A549 (cell line): ENCODE data around the gene LRP6. TPM values are rescaled to one million over a fixed set of nuclear protein-coding genes. Genes with fewer than 3 reads are reported as not detected.

Experiments used
- ATAC-seq, 2 experiments: fragments of 200-7000 bp in 1 of 2; fragments of >200 bp in 1 of 2; cut with Nextera tagmentation in 1 of 2; cut with Tn5 transposase in 1 of 2; 3 replicates each; pipeline versions ENCODE4 v1.8.0 to v1.9.1; 2018 to 2020; ENCODE audit warnings: mild to moderate bottlenecking in 1 of 2, moderate library complexity in 1 of 2
- CTCF ChIA-PET: fragments of 300-600 bp; sonication (Branson Sonifier 250); formaldehyde crosslinking; extraction: SDS; loops from one replicate; lab custom pipeline; 2021; ENCODE audit warnings: antibody characterized with exemption, inconsistent platforms; lab: Yijun Ruan, JAX
- POLR2A ChIA-PET: fragments of 350-600 bp; formaldehyde crosslinking; extraction: SDS; loops from one replicate; lab custom pipeline; 2021; ENCODE audit warnings: antibody characterized with exemption, inconsistent platforms; lab: Yijun Ruan, JAX
- DNase-seq, 2 experiments: peaks; one replicate each; pipeline versions ENCODE4 v3.0.0 to v3.0.0-alpha.2; 2011 to 2016; ENCODE audit warnings: low read depth in 1 of 2, low spot score in 1 of 2
- FAIRE-seq: peaks from 2 replicates; lab custom pipeline; 2011; peaks lifted over from hg19 to GRCh38; lab: Jason Lieb, UNC
- H3K27ac ChIP-seq, 2 experiments: fragments of >200 bp; sonication (Bioruptor Twin); formaldehyde crosslinking; 3 replicates each; pipeline ENCODE4 v1.5.1; 2016 to 2017
- H3K4me1 ChIP-seq: fragments of >200 bp; sonication (Bioruptor Twin); formaldehyde crosslinking; 3 replicates; pipeline ENCODE4 v1.6.1; 2016
- H3K4me2 ChIP-seq: fragments of >200 bp; sonication (Bioruptor Twin); formaldehyde crosslinking; 3 replicates; pipeline ENCODE4 v1.6.1; 2016
- H3K4me3 ChIP-seq: fragments of >200 bp; sonication (Bioruptor Twin); formaldehyde crosslinking; 3 replicates; pipeline ENCODE4 v1.5.1; 2016
- H3K9me3 ChIP-seq: fragments of >200 bp; sonication (Bioruptor Twin); formaldehyde crosslinking; 3 replicates; pipeline ENCODE4 v1.6.1; 2016
- ATOH8 ChIP-seq: fragments of 250-450 bp; sonication (Bioruptor Pico); IDR thresholded peaks from 2 replicates; pipeline ENCODE4 v1.5.0; 2020; ENCODE audit warnings: low read depth, mild to moderate bottlenecking, moderate library complexity
- BCL3 ChIP-seq: fragments of >200 bp; sonication (Bioruptor Twin); formaldehyde crosslinking; IDR thresholded peaks from 3 replicates; pipeline ENCODE4 v1.6.1; 2016
- BHLHE40 ChIP-seq: IDR thresholded peaks from 2 replicates; pipeline ENCODE4 v1.6.1; 2012; ENCODE audit warnings: low read depth, low read length, inconsistent platforms
- CEBPB ChIP-seq, 2 experiments: fragments of >200 bp in 1 of 2; sonication (Bioruptor Twin) in 1 of 2; formaldehyde crosslinking in 1 of 2; IDR thresholded peaks; 2 replicates each; pipeline ENCODE4 v1.6.1; 2012 to 2016
- CHD2 ChIP-seq: fragments of 150-350 bp; IDR thresholded peaks from 2 replicates; pipeline ENCODE4 v1.6.1; 2014; ENCODE audit warnings: low read length; ENCODE audit not compliant: partially characterized antibody
- E2F6 ChIP-seq: IDR thresholded peaks from 2 replicates; pipeline ENCODE4 v1.6.1; 2012; ENCODE audit warnings: low read depth, borderline replicate concordance
- ELK1 ChIP-seq: fragments of 150-350 bp; IDR thresholded peaks from 2 replicates; pipeline ENCODE4 v1.6.1; 2014; ENCODE audit warnings: low read depth, mild to moderate bottlenecking, low read length
- EP300 ChIP-seq, 2 experiments: fragments of >200 bp; sonication (Bioruptor Twin); formaldehyde crosslinking; IDR thresholded peaks; 2 replicates in 1 of 2; 3 replicates in 1 of 2; pipeline ENCODE4 v1.6.1; 2016 to 2017
- ESRRA ChIP-seq: fragments of 150-350 bp; IDR thresholded peaks from 2 replicates; pipeline ENCODE4 v1.6.1; 2014; ENCODE audit warnings: mild to moderate bottlenecking, low read length, borderline replicate concordance
- HES2 ChIP-seq: fragments of >200 bp; sonication (Bioruptor Twin); formaldehyde crosslinking; IDR thresholded peaks from 2 replicates; pipeline ENCODE4 v1.6.1; 2016
- HEYL ChIP-seq: fragments of 250-450 bp; sonication (Bioruptor Pico); IDR thresholded peaks from 2 replicates; pipeline ENCODE4 v1.8.0; 2021; ENCODE audit warnings: mild to moderate bottlenecking, moderate library complexity
- HMGXB4 ChIP-seq: fragments of 250-450 bp; sonication (Bioruptor Pico); IDR thresholded peaks from 2 replicates; pipeline ENCODE4 v1.5.0; 2021; ENCODE audit warnings: mild to moderate bottlenecking, moderate library complexity, borderline replicate concordance
- MAFK ChIP-seq: fragments of 450-650 bp; IDR thresholded peaks from 2 replicates; pipeline ENCODE4 v1.6.1; 2014; ENCODE audit not compliant: partially characterized antibody
- NFE2L2 ChIP-seq: fragments of 150-350 bp; conservative IDR thresholded peaks from 2 replicates; pipeline ENCODE4 v1.6.1; 2014; ENCODE audit warnings: low read length
- NR3C1 ChIP-seq: fragments of >200 bp; sonication (Bioruptor Twin); formaldehyde crosslinking; IDR thresholded peaks from 3 replicates; pipeline ENCODE4 v1.6.1; 2017
- PBX3 ChIP-seq: IDR thresholded peaks from 2 replicates; pipeline ENCODE4 v1.6.1; 2012
- POLR2A ChIP-seq: IDR thresholded peaks from 2 replicates; pipeline ENCODE4 v1.6.1; 2012; ENCODE audit warnings: mild to moderate bottlenecking, low read length
- RFX5 ChIP-seq: fragments of 450-650 bp; IDR thresholded peaks from 2 replicates; pipeline ENCODE4 v1.7.1; 2014; ENCODE audit warnings: antibody characterized with exemption, mild to moderate bottlenecking, moderate library complexity
- RNF2 ChIP-seq: fragments of 200-600 bp; sonication (generic); IDR thresholded peaks from 2 replicates; pipeline ENCODE4 v1.6.1; 2016; ENCODE audit warnings: low read depth, mild to moderate bottlenecking, antibody characterized with exemption, moderate library complexity, borderline replicate concordance
- SMC3 ChIP-seq: fragments of >200 bp; sonication (Bioruptor Twin); formaldehyde crosslinking; IDR thresholded peaks from 3 replicates; pipeline ENCODE4 v1.6.1; 2018; ENCODE audit warnings: inconsistent platforms
- SREBF2 ChIP-seq: fragments of 450-650 bp; IDR thresholded peaks from 2 replicates; pipeline ENCODE4 v1.6.1; 2014; ENCODE audit warnings: mild to moderate bottlenecking, moderate library complexity
- TFCP2L1 ChIP-seq: fragments of 250-450 bp; sonication (Bioruptor Pico); IDR thresholded peaks from 2 replicates; pipeline ENCODE4 v1.5.0; 2021; ENCODE audit warnings: mild to moderate bottlenecking
- TP53 ChIP-seq: fragments of 250-450 bp; sonication (Bioruptor Pico); IDR thresholded peaks from 2 replicates; pipeline ENCODE4 v1.5.0; 2021; ENCODE audit warnings: mild to moderate bottlenecking, moderate library complexity
- USF2 ChIP-seq: fragments of 450-650 bp; IDR thresholded peaks from 2 replicates; pipeline ENCODE4 v1.6.1; 2014; ENCODE audit warnings: antibody characterized with exemption
- ZC3H11A ChIP-seq: fragments of 450-650 bp; IDR thresholded peaks from 2 replicates; pipeline ENCODE4 v1.6.1; 2014; ENCODE audit warnings: antibody characterized with exemption, mild to moderate bottlenecking
- ZFP36 ChIP-seq: fragments of 450-650 bp; IDR thresholded peaks from 2 replicates; pipeline ENCODE4 v1.6.1; 2014; ENCODE audit warnings: borderline replicate concordance; ENCODE audit not compliant: partially characterized antibody
- ZSCAN20 ChIP-seq: fragments of 250-450 bp; sonication (Bioruptor Pico); IDR thresholded peaks from 2 replicates; pipeline ENCODE4 v1.8.0; 2022; ENCODE audit warnings: mild to moderate bottlenecking, moderate library complexity
- WGBS: methylation state at CpG from one replicate; pipeline ENCODE4 v1.1.6; 2017; ENCODE audit errors: missing lambda C conversion rate; 5-methylcytosine and 5-hydroxymethylcytosine counted together
- polyA plus RNA-seq, 4 experiments: library from polyadenylated mRNA; depleted of rRNA in 3 of 4; stranded (reverse); fragments of >200 nt; fragmentation: RNase III in 1 of 4; extraction: RNeasy Plus Mini Kit Qiagen cat#74134 plus additional on column Dnase treatment in 1 of 4; gene quantifications; 2 replicates in 3 of 4; 3 replicates in 1 of 4; pipeline ENCODE4 v1.2.3, GENCODE V29; 2011 to 2017

The LRP6 gene
- polyA plus RNA-seq, 2 of the 4 experiments (the other 2 are of a cell fraction), result 26.6 to 50.3 TPM

- TF ChIP-seq NFE2L2 (no peak), TP53 (no peak), HMGXB4 (CRISPR knock-in tag) (no peak), BHLHE40 (no peak), MAFK (no peak), TFCP2L1 (CRISPR knock-in tag) (no peak), HEYL (CRISPR knock-in tag) (no peak), POLR2A (no peak)
- CTCF ChIA-PET, result interaction anchor here (0.6 to 2.8 kb wide), 5 partner anchors 11 to 278 kb away, joined by 3 to 19 read pairs (median 4); partner anchors contain the start of gene MANSC1
- no peak; a peak in 1 of 6 replicates for ATAC-seq
- no peak overlapping the region for H3K27ac ChIP-seq
- FAIRE-seq, result no peak
- no peak for DNase-seq
- POLR2A ChIA-PET, result interaction anchor here (1.1 kb wide), 1 partner anchor 194 kb away, joined by 4 read pairs; the partner anchor contains the start of gene LRP6
- whole genome bisulfite sequencing, result 78% methylated on average over 21 of the region's 21 CpGs
- H3K4me1 ChIP-seq, result 0 out of 3 replicates have a peak, but pooled peaks cover 4% of the 10 kb centered on the region
- H3K9me3 ChIP-seq, result no peaks in the 10 kb centered on the region
- H3K4me2 ChIP-seq, result no peak overlapping the region
- H3K4me3 ChIP-seq, result no peak overlapping the region
These were observed 194.6 kb downstream of the LRP6 start for GRCh38 chr12:12072064-12072760.

GRCh38 chr12:12070674-12071656 lies 195.9 kb downstream of the LRP6 start, which contains the start of gene BCL2L14:
BCL2L14 (plus strand) TSS chr12:12070939; CDS start chr12:12079306, 8,367 bp downstream.
- peak within 1 kb of the TSS; percentile 30; the same call in 1 of the 3 replicates for H3K4me2 ChIP-seq
- H3K4me1 ChIP-seq, result 0 out of 3 replicates have a peak, but pooled peaks cover 4% of the 10 kb centered on the region
- H3K9me3 ChIP-seq, result no peaks in the 10 kb centered on the region
- no peak within 1 kb of the TSS for H3K4me3 ChIP-seq
- 48% methylated on average over 12 of the region's 12 CpGs for WGBS
- ChIA-PET CTCF (interaction anchor here (1.3 to 2.8 kb wide), 3 partner anchors 12 to 256 kb away, joined by 3 to 19 read pairs (median 4); no protein-coding TSS in a partner anchor), POLR2A (interaction anchor here (0.6 to 1.1 kb wide), 2 partner anchors 184 to 196 kb away, joined by 3 to 4 read pairs; partner anchors contain the start of gene LRP6)
- peak in 1 of 2 experiments; percentile 52; a peak in 3 of 6 replicates for ATAC-seq
- H3K27ac ChIP-seq, result no peak within 1 kb of the TSS
- FAIRE-seq, result no peak
- no peak for DNase-seq
- TF ChIP-seq RNF2, result no peak
- TF ChIP-seq ZFP36, result no peak
- TF ChIP-seq SMC3, result no peak
- TF ChIP-seq CHD2, result no peak
- TF ChIP-seq ESRRA, result no peak
- TF ChIP-seq HES2, result no peak
- TF ChIP-seq PBX3, result no peak
- TF ChIP-seq ATOH8, result no peak
- no peak for TF ChIP-seq EP300 (IDR thresholded peaks at IDR 0.05)
- TF ChIP-seq SREBF2, result no peak
- no peak for TF ChIP-seq ZC3H11A
- no peak for TF ChIP-seq CEBPB (IDR thresholded peaks at IDR 0.05)
- no peak for TF ChIP-seq BCL3
- TF ChIP-seq NR3C1, result no peak
- TF ChIP-seq E2F6, result no peak
- TF ChIP-seq ZSCAN20 (CRISPR knock-in tag), result no peak
- no peak for TF ChIP-seq RFX5
- TF ChIP-seq USF2, result no peak
- no peak for TF ChIP-seq ELK1
